ENCODE results near the gene ATP6V0B.

ATP6V0B gene

GRCh38 chr1:43994794-43995790, 20.3 kb downstream of the ATP6V0B start:
- Histone ChIP-seq H3K4me3 (peak overlapping the region in 1 of 10 experiments; percentile 14; a peak in 1 of 20 replicates), H4K20me1 (peaks cover 0 to 14% (median 0%) of the 10 kb centered on the region in 11 experiments; a peak in 4 of 22 replicates), H3K36me3 (no peaks in the 10 kb centered on the region), H3K27me3 (no peaks in the 10 kb centered on the region), H3K4me1 (peaks cover 40 to 74% (median 68%) of the 10 kb centered on the region in 10 experiments), H3K27ac (peak overlapping the region in 7 of 11 experiments; percentile 8 to 52 (median 34); a peak in 8 of 22 replicates), H3K4me2 (peak overlapping the region; percentile 52 to 99 (median 85)), H3K9me3 (replicated peaks in 1 of 11) (no peaks in the 10 kb centered on the region), H3K9ac (peak overlapping the region in 6 of 11 experiments; percentile 10 to 58 (median 39); a peak in 10 of 22 replicates)
- no peak; a peak in 1 of 22 replicates for TF ChIP-seq Cebpa-rat (IDR thresholded peaks at IDR 0.05)

DNA sequence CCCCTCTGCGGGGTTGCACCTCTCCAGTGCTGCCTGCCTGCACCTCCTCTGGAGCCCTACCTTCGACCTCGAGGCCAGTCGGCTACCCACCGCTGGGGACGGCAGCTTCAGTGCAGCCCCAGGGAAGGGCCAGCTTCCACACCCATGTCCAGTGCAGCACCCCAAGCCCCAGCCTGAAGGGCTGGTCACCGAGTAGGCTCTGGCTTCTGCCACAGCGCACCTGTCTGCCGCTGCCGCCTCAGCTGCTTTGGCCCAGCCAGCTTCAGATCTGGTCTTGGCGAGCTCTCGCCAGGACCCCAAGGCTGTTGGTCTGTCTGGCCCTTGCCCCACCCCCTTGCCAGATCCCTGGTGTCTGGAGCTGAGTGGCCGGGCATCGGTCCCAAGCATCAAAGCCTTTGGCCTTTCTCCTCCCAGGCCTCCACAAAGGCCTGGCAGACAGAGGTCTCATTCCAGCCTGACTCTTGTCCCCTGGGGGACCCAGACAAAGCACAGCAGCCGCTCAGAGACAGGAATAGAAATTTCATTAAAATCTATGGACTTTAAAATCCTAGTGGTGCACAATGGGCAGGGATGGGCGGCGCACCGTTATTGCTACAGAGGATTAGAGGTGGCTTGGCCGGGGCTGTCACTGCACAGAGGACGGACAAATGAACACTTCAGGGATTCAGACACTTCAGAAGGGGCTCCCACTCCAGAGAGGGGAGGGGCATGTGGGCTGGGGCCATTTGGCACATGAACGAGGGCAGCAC, 21.4 kb downstream of the ATP6V0B start:
- TF ChIP-seq Cebpa-rat (IDR thresholded peaks at IDR 0.05) = no peak
- peak overlapping the region in 5 of 11 experiments; percentile 10 to 58 (median 46); a peak in 6 of 22 replicates for H3K9ac ChIP-seq
- peaks cover 0 to 14% (median 0%) of the 10 kb centered on the region in 11 experiments; a peak in 4 of 22 replicates for H4K20me1 ChIP-seq
- peaks cover 29 to 65% (median 59%) of the 10 kb centered on the region in 10 experiments for H3K4me1 ChIP-seq
- peak overlapping the region in 9 of 11 experiments; percentile 52 to 99 (median 85); a peak in 18 of 22 replicates for H3K4me2 ChIP-seq
- no peaks in the 10 kb centered on the region for H3K9me3 ChIP-seq (replicated peaks in 1 of 11)
- no peaks in the 10 kb centered on the region for H3K27me3 ChIP-seq
- peak overlapping the region in 4 of 11 experiments; percentile 1 to 52 (median 26); a peak in 7 of 22 replicates for H3K27ac ChIP-seq
- no peak overlapping the region for H3K4me3 ChIP-seq
- H3K36me3 ChIP-seq = no peaks in the 10 kb centered on the region

- no peak for TF ChIP-seq Cebpa-rat (IDR thresholded peaks at IDR 0.05)
- Histone ChIP-seq H3K4me2 (peak overlapping the region in 7 of 11 experiments; percentile 76 to 99 (median 85); a peak in 9 of 22 replicates), H3K27ac (no peak overlapping the region), H3K4me1 (peaks cover 29 to 64% (median 59%) of the 10 kb centered on the region in 10 experiments), H3K4me3 (no peak overlapping the region), H3K9ac (peak overlapping the region in 2 of 11 experiments; percentile 50 to 58; a peak in 1 of 22 replicates), H3K27me3 (no peaks in the 10 kb centered on the region), H3K9me3 (replicated peaks in 1 of 11) (no peaks in the 10 kb centered on the region), H4K20me1 (peaks cover 0 to 14% (median 0%) of the 10 kb centered on the region in 11 experiments; a peak in 4 of 22 replicates), H3K36me3 (no peaks in the 10 kb centered on the region)
Observed at GRCh38 chr1:43996733-43997115, 22.0 kb downstream of the ATP6V0B start.

DNA sequence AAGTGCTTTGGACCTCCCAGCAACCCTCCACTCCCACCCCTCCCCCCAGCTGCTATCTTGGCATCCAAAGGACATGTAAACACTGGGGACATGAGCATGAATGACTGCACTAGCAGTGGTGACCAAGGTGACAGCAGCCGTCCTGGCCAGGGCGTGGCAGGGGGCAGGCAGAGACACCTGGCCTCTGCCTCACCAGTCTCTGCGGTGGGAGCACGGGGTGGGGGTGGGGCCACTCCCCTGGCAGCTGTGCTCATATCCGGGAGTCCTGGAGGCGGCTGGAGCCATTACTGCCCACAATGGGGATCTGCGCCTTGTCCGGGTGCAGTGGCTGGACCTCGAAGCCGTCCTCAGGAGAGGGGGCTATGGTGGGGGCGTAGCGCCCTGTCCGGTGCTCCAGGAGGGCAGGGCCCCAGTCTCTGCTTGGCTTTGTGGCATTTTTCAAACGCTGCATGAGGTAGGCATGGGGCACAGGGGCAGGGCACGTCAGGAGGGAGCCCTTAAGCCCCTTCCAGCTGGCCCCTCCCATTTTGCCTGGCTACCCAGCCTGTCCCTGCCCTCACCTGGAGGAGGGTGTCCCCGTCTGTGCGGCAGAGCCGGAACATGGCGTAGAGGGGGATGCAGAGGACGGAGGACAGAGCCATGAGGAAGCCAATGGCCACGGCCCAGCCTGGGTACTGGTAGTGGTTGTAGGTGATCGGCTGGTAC, 22.7 kb downstream of the ATP6V0B start:
- no peaks in the 10 kb centered on the region for H3K27me3 ChIP-seq
- no peak overlapping the region for H3K4me2 ChIP-seq
- H4K20me1 ChIP-seq = peaks cover 0 to 14% (median 0%) of the 10 kb centered on the region in 11 experiments; a peak in 5 of 22 replicates
- no peak overlapping the region for H3K4me3 ChIP-seq
- H3K27ac ChIP-seq = no peak overlapping the region
- H3K36me3 ChIP-seq = no peaks in the 10 kb centered on the region
- peaks cover 24 to 57% (median 52%) of the 10 kb centered on the region in 10 experiments for H3K4me1 ChIP-seq
- H3K9ac ChIP-seq = no peak overlapping the region
- H3K9me3 ChIP-seq (replicated peaks in 1 of 11) = no peaks in the 10 kb centered on the region
- no peak for TF ChIP-seq Cebpa-rat (IDR thresholded peaks at IDR 0.05)

GRCh38 chr1:43998000-43998378, 23.2 kb downstream of the ATP6V0B start:
- Histone ChIP-seq H3K36me3 (no peaks in the 10 kb centered on the region), H3K27me3 (no peaks in the 10 kb centered on the region), H3K4me3 (no peak overlapping the region), H3K4me1 (peaks cover 21 to 52% (median 47%) of the 10 kb centered on the region in 10 experiments), H3K9me3 (replicated peaks in 1 of 11) (no peaks in the 10 kb centered on the region), H3K4me2 (no peak overlapping the region), H3K9ac (no peak overlapping the region), H4K20me1 (peaks cover 0 to 14% (median 0%) of the 10 kb centered on the region in 11 experiments; a peak in 5 of 22 replicates), H3K27ac (no peak overlapping the region)
- TF ChIP-seq Cebpa-rat (IDR thresholded peaks at IDR 0.05) = no peak

DNA sequence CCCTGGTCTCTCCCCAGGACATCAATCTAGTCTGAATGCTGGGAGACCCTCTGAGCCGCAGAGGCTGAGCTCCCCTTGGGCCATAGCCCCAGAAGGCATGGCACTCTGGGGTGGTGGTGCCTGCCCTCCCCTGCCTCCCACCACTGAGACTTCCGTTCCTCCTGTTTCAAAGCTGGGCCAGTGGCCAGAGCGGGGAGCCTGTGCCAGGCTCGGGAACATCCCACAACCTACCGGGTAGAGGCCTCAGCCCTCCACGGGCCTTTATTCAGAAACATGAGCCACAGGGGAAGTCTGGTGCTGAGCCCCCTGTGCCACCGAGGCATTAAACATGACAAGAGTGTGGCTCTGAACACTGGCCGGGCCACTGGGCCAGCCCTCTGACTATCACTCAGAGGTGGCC, 24.7 kb downstream of the ATP6V0B start:
- H3K4me1 ChIP-seq = peaks cover 8 to 37% (median 34%) of the 10 kb centered on the region in 10 experiments
- H3K27ac ChIP-seq = no peak overlapping the region
- no peaks in the 10 kb centered on the region for H3K36me3 ChIP-seq
- H4K20me1 ChIP-seq = peaks cover 0 to 14% (median 0%) of the 10 kb centered on the region in 11 experiments; a peak in 5 of 22 replicates
- peak overlapping the region in 8 of 11 experiments; percentile 14 to 49 (median 30); a peak in 12 of 22 replicates for H3K4me2 ChIP-seq
- no peak for TF ChIP-seq Cebpa-rat (IDR thresholded peaks at IDR 0.05)
- no peaks in the 10 kb centered on the region for H3K27me3 ChIP-seq
- no peaks in the 10 kb centered on the region for H3K9me3 ChIP-seq (replicated peaks in 1 of 11)
- H3K4me3 ChIP-seq = no peak overlapping the region
- H3K9ac ChIP-seq = no peak overlapping the region

GRCh38 chr1:44000122-44000665, 25.4 kb downstream of the ATP6V0B start:
- H3K36me3 ChIP-seq = no peaks in the 10 kb centered on the region
- no peaks in the 10 kb centered on the region for H3K27me3 ChIP-seq
- peaks cover under 1 to 36% (median 26%) of the 10 kb centered on the region in 10 experiments for H3K4me1 ChIP-seq
- no peak overlapping the region for H3K4me2 ChIP-seq
- no peak overlapping the region for H3K27ac ChIP-seq
- H4K20me1 ChIP-seq = peaks cover 0 to 11% (median 0%) of the 10 kb centered on the region in 11 experiments; a peak in 5 of 22 replicates
- H3K9ac ChIP-seq = no peak overlapping the region
- no peaks in the 10 kb centered on the region for H3K9me3 ChIP-seq (replicated peaks in 1 of 11)
- H3K4me3 ChIP-seq = no peak overlapping the region
- TF ChIP-seq Cebpa-rat (IDR thresholded peaks at IDR 0.05) = no peak

DNA sequence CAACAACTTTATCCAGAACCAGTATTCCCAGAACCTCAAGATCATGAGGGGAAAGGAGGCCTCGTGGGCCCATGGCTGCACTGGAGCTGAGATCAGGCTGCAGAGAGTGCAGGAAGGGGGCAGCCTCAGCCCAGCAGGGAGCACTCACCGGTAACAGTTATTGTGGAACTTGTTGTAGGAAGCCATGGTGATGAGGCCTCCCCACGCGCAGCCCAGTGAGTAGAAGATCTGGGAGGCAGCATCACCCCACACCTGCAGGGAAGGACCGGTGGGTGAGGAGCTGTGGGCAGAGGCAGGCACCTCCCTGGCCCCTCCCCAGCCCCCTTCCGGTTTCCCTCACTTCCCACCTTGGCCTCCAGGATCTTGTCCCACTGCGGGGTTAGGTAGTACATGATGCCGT, 27.4 kb downstream of the ATP6V0B start:
- Histone ChIP-seq H3K4me3 (no peak overlapping the region), H3K4me2 (no peak overlapping the region), H4K20me1 (peaks cover 0 to 7% (median 0%) of the 10 kb centered on the region in 11 experiments; a peak in 3 of 22 replicates), H3K9me3 (replicated peaks in 1 of 11) (no peaks in the 10 kb centered on the region), H3K27ac (no peak overlapping the region), H3K4me1 (peaks cover 0 to 20% (median 10%) of the 10 kb centered on the region in 10 experiments; a peak in 17 of 20 replicates), H3K36me3 (no peaks in the 10 kb centered on the region), H3K9ac (no peak overlapping the region), H3K27me3 (no peaks in the 10 kb centered on the region)
- no peak for TF ChIP-seq Cebpa-rat (IDR thresholded peaks at IDR 0.05)
